Hepatocyte (in vitro differentiated cells): ENCODE data around the gene CEP85.

Source experiments
- CTCF ChIP-seq: fragments of 200-600 bp; sonication (generic); IDR thresholded peaks from 2 replicates; pipeline ENCODE4 v1.5.1; 2016; ENCODE audit warnings: antibody characterized with exemption, mild to moderate bottlenecking; ENCODE audit not compliant: poor library complexity
- EZH2 ChIP-seq: fragments of 200-600 bp; sonication (generic); IDR thresholded peaks from 2 replicates; pipeline ENCODE4 v1.6.1; 2016; ENCODE audit warnings: antibody characterized with exemption, mild to moderate bottlenecking, borderline replicate concordance
- EZH2phosphoT487 ChIP-seq: fragments of 200-600 bp; sonication (generic); IDR thresholded peaks from one replicate; pipeline ENCODE4 v1.6.1; 2018; ENCODE audit warnings: antibody characterized with exemption, mild to moderate bottlenecking, low read depth, moderate library complexity; ENCODE audit not compliant: unreplicated experiment, severe bottlenecking

- TF ChIP-seq EZH2phosphoT487 (no peak), CTCF (no peak), EZH2 (no peak)
Measured at GRCh38 chr1:26259005-26259404, 25.0 kb downstream of the CEP85 start.
